IMR-90 (cell line): ENCODE results near the gene FAT1. TPM values are rescaled to one million over a fixed set of nuclear protein-coding genes. Genes with fewer than 3 reads are reported as not detected.

ENCODE experiments used
- ATAC-seq: fragments of 200-7000 bp; cut with Tn5 transposase; 2 replicates; pipeline ENCODE4 v1.9.1; 2020; ENCODE audit warnings: low read depth, mild to moderate bottlenecking, moderate library complexity
- BruUV-seq: library from RNA; stranded (reverse); fragments of 400-500 nt; replicated peaks from 2 replicates; lab custom pipeline; 2021; lab: Mats Ljungman, UMichigan
- CTCF ChIA-PET: fragments of 300-600 bp; formaldehyde crosslinking; extraction: SDS; loops from one replicate; lab custom pipeline; 2021; ENCODE audit warnings: antibody characterized with exemption; lab: Yijun Ruan, JAX
- POLR2A ChIA-PET: fragments of 300-600 bp; sonication (Branson Sonifier 250); formaldehyde crosslinking; loops from one replicate; lab custom pipeline; 2022; ENCODE audit warnings: antibody characterized with exemption; ENCODE audit not compliant: unreplicated experiment; lab: Charles Lee
- DNase-seq: peaks from one replicate; pipeline ENCODE4 v3.0.0; 2013
- H2AFZ ChIP-seq: replicated peaks from 2 replicates; pipeline ENCODE3; 2013; ENCODE audit warnings: low read length, mild to moderate bottlenecking; ENCODE audit not compliant: poor library complexity
- H2AK5ac ChIP-seq: 2 replicates; pipeline ENCODE4 v1.6.1; 2013; ENCODE audit warnings: low read depth, low read length, inconsistent platforms
- H2AK9ac ChIP-seq: replicated peaks from 2 replicates; pipeline ENCODE3; 2013; ENCODE audit warnings: mild to moderate bottlenecking, low read depth, low read length, moderate library complexity; ENCODE audit not compliant: poor library complexity
- H2BK120ac ChIP-seq: 2 replicates; pipeline ENCODE4 v1.6.1; 2013; ENCODE audit warnings: low read depth, low read length, inconsistent platforms
- H2BK15ac ChIP-seq: 3 replicates; pipeline ENCODE4 v1.6.1; 2013; ENCODE audit warnings: low read depth, low read length, inconsistent platforms
- H2BK20ac ChIP-seq: 2 replicates; pipeline ENCODE4 v1.6.1; 2013; ENCODE audit warnings: low read depth, mild to moderate bottlenecking, inconsistent platforms, low read length, moderate library complexity
- H2BK5ac ChIP-seq: 2 replicates; pipeline ENCODE4 v1.6.1; 2013; ENCODE audit warnings: mild to moderate bottlenecking, low read depth, low read length, inconsistent platforms; ENCODE audit not compliant: poor library complexity, severe bottlenecking
- H3K14ac ChIP-seq: replicated peaks from 2 replicates; pipeline ENCODE4 v1.6.1; 2013; ENCODE audit warnings: low read depth, low read length, inconsistent platforms
- H3K18ac ChIP-seq: 2 replicates; pipeline ENCODE4 v1.6.1; 2013; ENCODE audit warnings: low read depth, low read length, control low read depth
- H3K23ac ChIP-seq: 2 replicates; pipeline ENCODE4 v1.6.1; 2013; ENCODE audit warnings: low read depth, low read length, inconsistent platforms
- H3K27ac ChIP-seq: 2 replicates; pipeline ENCODE4 v1.5.1; 2013; ENCODE audit warnings: mild to moderate bottlenecking, control low read depth, low read length; ENCODE audit not compliant: insufficient read depth
- H3K27me3 ChIP-seq: 2 replicates; pipeline ENCODE4 v1.6.1; 2013; ENCODE audit warnings: low read length; ENCODE audit not compliant: control insufficient read depth, insufficient read depth
- H3K36me3 ChIP-seq: 2 replicates; pipeline ENCODE4 v1.6.1; 2013; ENCODE audit warnings: low read length, mixed read lengths; ENCODE audit not compliant: control insufficient read depth, insufficient read depth
- H3K4ac ChIP-seq: 2 replicates; pipeline ENCODE4 v1.6.1; 2013; ENCODE audit warnings: low read depth, low read length, inconsistent platforms
- H3K4me1 ChIP-seq: 2 replicates; pipeline ENCODE4 v1.6.1; 2013; ENCODE audit warnings: low read length, mixed read lengths; ENCODE audit not compliant: control insufficient read depth, insufficient read depth
- H3K4me2 ChIP-seq: 2 replicates; pipeline ENCODE4 v1.6.1; 2013; ENCODE audit warnings: low read depth, mild to moderate bottlenecking, control low read depth, low read length, moderate library complexity
- H3K4me3 ChIP-seq: 2 replicates; pipeline ENCODE4 v1.5.1; 2013; ENCODE audit warnings: low read depth, mild to moderate bottlenecking, control low read depth, low read length, moderate library complexity; ENCODE audit not compliant: insufficient read depth
- H3K56ac ChIP-seq: 2 replicates; pipeline ENCODE4 v1.6.1; 2013; ENCODE audit warnings: low read length, inconsistent platforms; ENCODE audit not compliant: insufficient read depth; ENCODE audit errors: extremely low read depth
- H3K79me1 ChIP-seq, 2 experiments: 2 replicates each; pipeline ENCODE4 v1.6.1; 2013; ENCODE audit warnings: low read length in 2 of 2, inconsistent platforms in 1 of 2, low read depth in 1 of 2
- H3K9ac ChIP-seq: 2 replicates; pipeline ENCODE4 v1.6.1; 2013; ENCODE audit warnings: low read depth, low read length, control low read depth
- H3K9me1 ChIP-seq: 2 replicates; pipeline ENCODE4 v1.6.1; 2013; ENCODE audit warnings: low read length, inconsistent platforms; ENCODE audit not compliant: insufficient read depth
- H3K9me3 ChIP-seq: 2 replicates; pipeline ENCODE4 v1.6.1; 2013; ENCODE audit warnings: low read length; ENCODE audit not compliant: control insufficient read depth, insufficient read depth
- H4K20me1 ChIP-seq: 2 replicates; pipeline ENCODE4 v1.6.1; 2013; ENCODE audit warnings: low read length, inconsistent platforms; ENCODE audit not compliant: insufficient read depth
- H4K5ac ChIP-seq: 2 replicates; pipeline ENCODE4 v1.6.1; 2013; ENCODE audit warnings: mild to moderate bottlenecking, low read depth, low read length, control low read depth
- H4K8ac ChIP-seq, 2 experiments: 2 replicates each; pipeline ENCODE4 v1.6.1; 2013; ENCODE audit warnings: low read depth in 2 of 2, low read length in 2 of 2, control low read depth in 1 of 2, inconsistent platforms in 1 of 2
- H4K91ac ChIP-seq: 2 replicates; pipeline ENCODE4 v1.6.1; 2013; ENCODE audit warnings: low read depth, low read length, inconsistent platforms; ENCODE audit not compliant: insufficient read depth
- BHLHE40 ChIP-seq: fragments of 150-350 bp; IDR thresholded peaks from 2 replicates; pipeline ENCODE4 v1.6.1; 2016; ENCODE audit warnings: mild to moderate bottlenecking, low read depth, low read length
- CEBPB ChIP-seq: IDR thresholded peaks from 2 replicates; pipeline ENCODE4 v1.6.1; 2012; ENCODE audit warnings: low read depth, low read length, improper control_type of control experiment
- CHD1 ChIP-seq: IDR thresholded peaks from 2 replicates; pipeline ENCODE4 v1.6.1; 2012; ENCODE audit warnings: low read depth, low read length, improper control_type of control experiment
- FOS ChIP-seq: fragments of 150-350 bp; IDR thresholded peaks from 2 replicates; pipeline ENCODE4 v1.6.1; 2016; ENCODE audit warnings: low read depth, low read length
- MAFK ChIP-seq: IDR thresholded peaks from 2 replicates; pipeline ENCODE4 v1.6.1; 2012; ENCODE audit warnings: low read depth, low read length, improper control_type of control experiment
- MAZ ChIP-seq: IDR thresholded peaks from 2 replicates; pipeline ENCODE4 v1.6.1; 2012; ENCODE audit warnings: low read depth, mild to moderate bottlenecking, low read length, improper control_type of control experiment, moderate library complexity, borderline replicate concordance
- MXI1 ChIP-seq: IDR thresholded peaks from 2 replicates; pipeline ENCODE4 v1.6.1; 2012; ENCODE audit warnings: low read depth, mild to moderate bottlenecking, low read length, moderate library complexity, borderline replicate concordance
- NFE2L2 ChIP-seq: fragments of 150-350 bp; IDR thresholded peaks from 2 replicates; pipeline ENCODE4 v1.6.1; 2016; ENCODE audit warnings: low read depth, mild to moderate bottlenecking, low read length
- POLR2A ChIP-seq: IDR thresholded peaks from 2 replicates; pipeline ENCODE4 v1.6.1; 2012; ENCODE audit warnings: mild to moderate bottlenecking, low read depth, low read length
- RAD21 ChIP-seq: IDR thresholded peaks from 2 replicates; pipeline ENCODE4 v1.6.1; 2012; ENCODE audit warnings: low read length, improper control_type of control experiment
- RCOR1 ChIP-seq: IDR thresholded peaks from 2 replicates; pipeline ENCODE4 v1.6.1; 2012; ENCODE audit warnings: mild to moderate bottlenecking, low read length, improper control_type of control experiment; ENCODE audit not compliant: insufficient replicate concordance
- RFX5 ChIP-seq: IDR thresholded peaks from 2 replicates; pipeline ENCODE4 v1.8.0; 2012; ENCODE audit warnings: low read depth, mild to moderate bottlenecking, low read length, moderate library complexity
- SMC3 ChIP-seq: fragments of 150-350 bp; IDR thresholded peaks from 2 replicates; pipeline ENCODE4 v1.6.1; 2016; ENCODE audit warnings: low read depth, mild to moderate bottlenecking, antibody characterized with exemption, low read length, moderate library complexity
- WGBS, 2 experiments: methylation state at CpG; one replicate each; pipeline versions ENCODE4 v1.1.5 to v1.1.7; 2013; ENCODE audit warnings: missing lambda C conversion rate in 2 of 2; ENCODE audit not compliant: insufficient read length in 1 of 2; ENCODE audit errors: extremely low coverage in 2 of 2; 5-methylcytosine and 5-hydroxymethylcytosine counted together
- dilution Hi-C: fragments of 300-500 bp; cut with HindIII; formaldehyde crosslinking; loops from one replicate; pipeline ENCODE4 v1.14.3; 2018; ENCODE audit warnings: low sequenced_read_pairs; ENCODE audit not compliant: unreplicated experiment
- in situ Hi-C: fragments of 300-500 bp; cut with MboI; formaldehyde crosslinking; loops from 3 replicates; pipeline ENCODE4 v1.14.3; 2019; ENCODE audit warnings: low sequenced_read_pairs, inconsistent platforms, mixed read lengths
- intact Hi-C: fragments of 100-400 bp; cut with micrococcal nuclease; formaldehyde crosslinking; loops from 2 replicates; pipeline ENCODE4 v1.10.0; 2022
- polyA plus RNA-seq, 3 experiments: library from polyadenylated mRNA; depleted of rRNA; stranded (reverse); fragments of >200 nt; gene quantifications; 2 replicates each; pipeline ENCODE4 v1.2.3, GENCODE V29; 2012; ENCODE audit warnings: low replicate concordance in 1 of 3
- total RNA-seq: library from RNA; depleted of rRNA; stranded (reverse); fragments of >200 nt; gene quantifications from 2 replicates; pipeline ENCODE4 v1.2.3, GENCODE V29; 2012
- TF ChIP-seq, protein P1 (sequence below): fragments of 150-350 bp; IDR thresholded peaks from 2 replicates; pipeline ENCODE4 v1.6.1; 2016; ENCODE audit warnings: low read depth, mild to moderate bottlenecking, low read length, moderate library complexity, borderline replicate concordance
- TF ChIP-seq, protein P2 (sequence below): fragments of 150-350 bp; IDR thresholded peaks from 2 replicates; pipeline ENCODE4 v1.6.1; 2017; ENCODE audit warnings: mild to moderate bottlenecking, antibody characterized with exemption, low read length, low read depth

FAT1 gene
- total and polyA plus RNA-seq, 2 of the 4 experiments (the other 2 are of a cell fraction): 156 to 519 TPM

DNA sequence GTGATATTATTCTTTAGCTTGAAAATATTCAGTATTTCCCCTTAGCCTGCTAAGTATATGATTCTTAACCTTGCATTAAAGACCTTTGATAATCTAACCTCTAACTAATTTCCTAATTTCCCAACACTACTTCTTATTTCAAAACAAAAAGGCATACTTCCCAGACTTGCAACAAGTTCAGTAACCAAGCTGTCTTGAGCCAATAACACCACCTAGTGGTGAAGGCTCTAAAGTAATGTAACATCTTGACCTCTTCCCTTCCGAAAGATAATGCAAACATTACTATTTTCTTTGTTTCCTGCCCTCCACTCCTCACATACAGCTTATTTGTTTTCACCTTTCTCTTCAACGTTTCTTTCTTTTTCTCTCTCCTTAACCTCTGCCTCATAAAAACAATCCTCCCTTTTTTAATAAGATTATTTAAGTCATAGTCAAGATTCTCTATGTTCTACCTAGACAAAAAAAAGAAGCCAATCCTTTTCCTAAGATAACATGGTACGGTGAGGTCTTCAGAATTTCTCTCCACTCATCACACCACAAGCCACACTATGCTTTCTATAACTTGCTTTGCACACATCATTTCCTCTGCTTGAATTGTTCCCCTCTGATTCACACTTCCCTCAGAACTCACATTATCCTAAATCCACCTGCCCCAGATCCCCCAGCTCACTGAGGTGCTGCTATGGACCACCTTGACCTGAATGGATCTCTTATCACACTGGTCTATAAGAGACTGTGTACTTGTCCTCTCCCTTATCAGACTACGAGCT, 3.5 kb downstream of the FAT1 start:
- H3K4me3 ChIP-seq: no peak overlapping the region
- H3K9ac ChIP-seq: no peak overlapping the region
- H4K20me1 ChIP-seq: peaks cover 80% of the 10 kb centered on the region
- dilution Hi-C loops (no loop called here), in situ Hi-C loops (loop anchor here (10.0 kb wide), 1 partner anchor 885 kb away; no protein-coding TSS in a partner anchor), intact Hi-C loops (loop anchor here (10.0 kb wide), 4 partner anchors 425 to 1185 kb away; no protein-coding TSS in a partner anchor)
- no peak overlapping the region for H2BK20ac ChIP-seq
- no peak overlapping the region for H4K8ac ChIP-seq
- no TSS peak for BruUV-seq
- no peak overlapping the region for H3K27ac ChIP-seq
- H3K18ac ChIP-seq: no peak overlapping the region
- no peak overlapping the region for H2AK9ac ChIP-seq
- WGBS, 2 experiments: 83% methylated on average over 1 of the region's 4 CpGs; no CpG with 5 or more reads in 1 of the 2 experiments
- peak overlapping the region; percentile 18 for H3K14ac ChIP-seq
- H2BK15ac ChIP-seq: no peak overlapping the region
- no peaks in the 10 kb centered on the region for H3K27me3 ChIP-seq
- no peak overlapping the region for H2BK120ac ChIP-seq
- H2BK5ac ChIP-seq: peak overlapping the region; percentile 12
- CTCF ChIA-PET: interaction anchor here (0.5 kb wide), 1 partner anchor 99 kb away, joined by 3 read pairs; no protein-coding TSS in a partner anchor
- no peak overlapping the region for H3K56ac ChIP-seq
- ATAC-seq: no peak
- peaks cover 10% of the 10 kb centered on the region for H3K36me3 ChIP-seq
- H3K79me1 ChIP-seq: peaks cover 0 to 23% of the 10 kb centered on the region in 2 experiments; a peak in 2 of 4 replicates
- peak overlapping the region; percentile 33; the same call in 1 of the 2 replicates for H3K4me2 ChIP-seq
- no peak overlapping the region for H4K5ac ChIP-seq
- no peak overlapping the region for H4K91ac ChIP-seq
- H3K4me1 ChIP-seq: peaks cover 2% of the 10 kb centered on the region; the same call in 1 of the 2 replicates
- peak overlapping the region; percentile 49; the same call in 1 of the 2 replicates for H3K23ac ChIP-seq
- H2AK5ac ChIP-seq: peak overlapping the region; percentile 47; the same call in 1 of the 2 replicates
- no peak overlapping the region for H3K4ac ChIP-seq
- no peak overlapping the region for H2AFZ ChIP-seq
- no peak for DNase-seq
- peaks cover 4% of the 10 kb centered on the region; the same call in 1 of the 2 replicates for H3K9me3 ChIP-seq
- 0 out of 2 replicates have a peak, but pooled peaks cover 6% of the 10 kb centered on the region for H3K9me1 ChIP-seq
- POLR2A ChIA-PET: interaction anchor here (0.6 to 0.7 kb wide), 2 partner anchors 307 to 423 kb away, joined by 3 read pairs; no protein-coding TSS in a partner anchor
- TF ChIP-seq CEBPB (no peak), MAFK (no peak), RCOR1 (no peak), POLR2A (no peak), SMC3 (peak; percentile 17; the same call in 1 of the 2 replicates), MAZ (no peak), NFE2L2 (no peak), CHD1 (no peak), FOS (no peak), RFX5 (no peak), MXI1 (no peak), RAD21 (peak; percentile 43; the same call in 1 of the 2 replicates), BHLHE40 (no peak)
- TF ChIP-seq, protein P1, sequence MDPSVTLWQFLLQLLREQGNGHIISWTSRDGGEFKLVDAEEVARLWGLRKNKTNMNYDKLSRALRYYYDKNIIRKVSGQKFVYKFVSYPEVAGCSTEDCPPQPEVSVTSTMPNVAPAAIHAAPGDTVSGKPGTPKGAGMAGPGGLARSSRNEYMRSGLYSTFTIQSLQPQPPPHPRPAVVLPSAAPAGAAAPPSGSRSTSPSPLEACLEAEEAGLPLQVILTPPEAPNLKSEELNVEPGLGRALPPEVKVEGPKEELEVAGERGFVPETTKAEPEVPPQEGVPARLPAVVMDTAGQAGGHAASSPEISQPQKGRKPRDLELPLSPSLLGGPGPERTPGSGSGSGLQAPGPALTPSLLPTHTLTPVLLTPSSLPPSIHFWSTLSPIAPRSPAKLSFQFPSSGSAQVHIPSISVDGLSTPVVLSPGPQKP: no peak
- TF ChIP-seq, protein P2, sequence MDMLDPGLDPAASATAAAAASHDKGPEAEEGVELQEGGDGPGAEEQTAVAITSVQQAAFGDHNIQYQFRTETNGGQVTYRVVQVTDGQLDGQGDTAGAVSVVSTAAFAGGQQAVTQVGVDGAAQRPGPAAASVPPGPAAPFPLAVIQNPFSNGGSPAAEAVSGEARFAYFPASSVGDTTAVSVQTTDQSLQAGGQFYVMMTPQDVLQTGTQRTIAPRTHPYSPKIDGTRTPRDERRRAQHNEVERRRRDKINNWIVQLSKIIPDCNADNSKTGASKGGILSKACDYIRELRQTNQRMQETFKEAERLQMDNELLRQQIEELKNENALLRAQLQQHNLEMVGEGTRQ: no peak
